GM12878 (cell line): ENCODE data around the gene UBXN6. TPM values are rescaled to one million over a fixed set of nuclear protein-coding genes. Genes with fewer than 3 reads are reported as not detected.

ENCODE experiments used
- ATF7 ChIP-seq: fragments of 450-650 bp; IDR thresholded peaks from 2 replicates; pipeline ENCODE4 v1.6.1; 2016; ENCODE audit warnings: low read depth, mild to moderate bottlenecking
- BCL11A ChIP-seq: IDR thresholded peaks from 2 replicates; pipeline ENCODE4 v1.6.1; 2011; ENCODE audit warnings: low read depth, low read length
- BCLAF1 ChIP-seq: fragments of 450-650 bp; IDR thresholded peaks from 2 replicates; pipeline ENCODE4 v1.6.1; 2017; ENCODE audit warnings: antibody characterized with exemption, mild to moderate bottlenecking, moderate library complexity
- CBX3 ChIP-seq: fragments of 200-600 bp; sonication (generic); IDR thresholded peaks from 2 replicates; pipeline ENCODE4 v1.6.1; 2016; ENCODE audit warnings: low read depth, borderline replicate concordance
- CBX5 ChIP-seq: sonication (generic); IDR thresholded peaks from 2 replicates; pipeline ENCODE4 v1.6.1; 2016; ENCODE audit warnings: low read depth, moderate library complexity, mild to moderate bottlenecking, inconsistent platforms
- CEBPZ ChIP-seq: fragments of 150-350 bp; IDR thresholded peaks from 2 replicates; pipeline ENCODE4 v1.6.1; 2016; ENCODE audit warnings: low read depth, low read length
- CHD4 ChIP-seq: fragments of 200-600 bp; sonication (generic); IDR thresholded peaks from 2 replicates; pipeline ENCODE4 v1.6.1; 2016; ENCODE audit warnings: mild to moderate bottlenecking
- E2F4 ChIP-seq: IDR thresholded peaks from 2 replicates; pipeline ENCODE4 v1.6.1; 2012; ENCODE audit warnings: low read depth, low read length, improper control_type of control experiment
- ELK1 ChIP-seq: IDR thresholded peaks from 2 replicates; pipeline ENCODE4 v1.6.1; 2012; ENCODE audit warnings: low read depth, low read length, improper control_type of control experiment
- EZH2 ChIP-seq: IDR thresholded peaks from 2 replicates; pipeline ENCODE4 v1.6.1; 2012; ENCODE audit warnings: low read depth, mild to moderate bottlenecking, control low read depth, inconsistent platforms, low read length, borderline replicate concordance; ENCODE audit not compliant: control insufficient read depth
- FOS ChIP-seq: IDR thresholded peaks from 3 replicates; pipeline ENCODE4 v1.6.1; 2011; ENCODE audit warnings: borderline replicate concordance; ENCODE audit not compliant: insufficient read length; ENCODE audit errors: extremely low read depth
- GATAD2B ChIP-seq: fragments of 450-650 bp; conservative IDR thresholded peaks from 2 replicates; pipeline ENCODE4 v1.6.1; 2017; ENCODE audit warnings: low read depth, mild to moderate bottlenecking, moderate library complexity
- PAX8 ChIP-seq: fragments of 450-650 bp; IDR thresholded peaks from 2 replicates; pipeline ENCODE4 v1.6.1; 2017; ENCODE audit warnings: mild to moderate bottlenecking, moderate library complexity
- POLR2AphosphoS5 ChIP-seq: IDR thresholded peaks from 2 replicates; pipeline ENCODE4 v1.6.1; 2011; ENCODE audit warnings: mild to moderate bottlenecking, low read length, inconsistent platforms
- SMAD5 ChIP-seq: IDR thresholded peaks from 2 replicates; pipeline ENCODE4 v1.6.1; 2016; ENCODE audit warnings: antibody characterized with exemption, low read depth
- SP1 ChIP-seq: IDR thresholded peaks from one replicate; pipeline ENCODE4 v1.6.1; 2011; ENCODE audit warnings: low read depth, low read length
- STAT3 ChIP-seq: IDR thresholded peaks from 2 replicates; pipeline ENCODE4 v1.6.1; 2011; ENCODE audit warnings: low read depth, low read length, improper control_type of control experiment
- polyA plus RNA-seq, 11 experiments: library from polyadenylated mRNA; depleted of rRNA in 4 of 11; unstranded in 6 of 11; stranded (reverse) in 5 of 11; fragments of >200 nt; fragmentation: Nextera tagmentation in 4 of 11; fragmentation: Illumina TruSeq in 1 of 11; extraction: Ambion mirVana in 4 of 11; extraction: Trizol in 1 of 11; gene quantifications; 1 replicate in 1 of 11; 2 replicates in 10 of 11; pipeline versions ENCODE4 v1.2.1 to v1.2.3, GENCODE V29; 2011 to 2016; ENCODE audit warnings: inconsistent platforms in 2 of 11, missing spikeins in 2 of 11, low read depth in 1 of 11
- total RNA-seq, 4 experiments: library from RNA; depleted of rRNA in 3 of 4; stranded (reverse); fragments of >200 nt in 3 of 4; fragmentation: Illumina TruSeq in 1 of 4; extraction: Trizol in 1 of 4; gene quantifications; 2 replicates each; pipeline versions ENCODE4 v1.2.1 to v1.2.3, GENCODE V29; 2013 to 2021
- TF ChIP-seq, protein P1 (sequence below): fragments of 450-650 bp; conservative IDR thresholded peaks from 2 replicates; pipeline ENCODE4 v1.6.1; 2017; ENCODE audit warnings: mild to moderate bottlenecking, moderate library complexity

Gene UBXN6
- total and polyA plus RNA-seq, 10 of the 15 experiments (the other 5 are each of a cell fraction or from before 2014, with no cell fraction given) = 0.47 to 50.8 (median 13.0) TPM

GRCh38 chr19:4471403-4472173 is 14.0 kb upstream of the UBXN6 start (continued):
- TF ChIP-seq STAT3 = no peak
- no peak for TF ChIP-seq BCLAF1
- peak; percentile 52 for TF ChIP-seq ATF7
- TF ChIP-seq GATAD2B = no peak
- 0 out of 2 replicates have a peak, but pooled peaks have one; percentile 55 for TF ChIP-seq SMAD5
- TF ChIP-seq EZH2 = no peak
- TF ChIP-seq CBX3 = no peak
- TF ChIP-seq CEBPZ = peak; percentile 94
- TF ChIP-seq FOS = peak; percentile 96
- no peak for TF ChIP-seq CHD4
- TF ChIP-seq ELK1 = no peak; the same call in 1 of the 2 replicates
- no peak for TF ChIP-seq CBX5
- peak; percentile 96 for TF ChIP-seq SP1
- peak; percentile 62; the same call in 1 of the 2 replicates for TF ChIP-seq POLR2AphosphoS5
- no peak for TF ChIP-seq E2F4
- TF ChIP-seq, protein P1, sequence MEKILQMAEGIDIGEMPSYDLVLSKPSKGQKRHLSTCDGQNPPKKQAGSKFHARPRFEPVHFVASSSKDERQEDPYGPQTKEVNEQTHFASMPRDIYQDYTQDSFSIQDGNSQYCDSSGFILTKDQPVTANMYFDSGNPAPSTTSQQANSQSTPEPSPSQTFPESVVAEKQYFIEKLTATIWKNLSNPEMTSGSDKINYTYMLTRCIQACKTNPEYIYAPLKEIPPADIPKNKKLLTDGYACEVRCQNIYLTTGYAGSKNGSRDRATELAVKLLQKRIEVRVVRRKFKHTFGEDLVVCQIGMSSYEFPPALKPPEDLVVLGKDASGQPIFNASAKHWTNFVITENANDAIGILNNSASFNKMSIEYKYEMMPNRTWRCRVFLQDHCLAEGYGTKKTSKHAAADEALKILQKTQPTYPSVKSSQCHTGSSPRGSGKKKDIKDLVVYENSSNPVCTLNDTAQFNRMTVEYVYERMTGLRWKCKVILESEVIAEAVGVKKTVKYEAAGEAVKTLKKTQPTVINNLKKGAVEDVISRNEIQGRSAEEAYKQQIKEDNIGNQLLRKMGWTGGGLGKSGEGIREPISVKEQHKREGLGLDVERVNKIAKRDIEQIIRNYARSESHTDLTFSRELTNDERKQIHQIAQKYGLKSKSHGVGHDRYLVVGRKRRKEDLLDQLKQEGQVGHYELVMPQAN = no peak
- no peak for TF ChIP-seq BCL11A
- TF ChIP-seq PAX8 = no peak
